ENCODE results near the gene ARHGAP33.

Gene ARHGAP33

GRCh38 chr19:35740423-35741202, 34.8 kb upstream of the ARHGAP33 start:
- peak; percentile 86 for DNase-seq

- DNase-seq = no peak
These were observed 34.2 kb upstream of the ARHGAP33 start for GRCh38 chr19:35741203-35741515.

- DNase-seq = no peak
These were observed 33.1 kb upstream of the ARHGAP33 start, which contains the start of gene IGFLR1 for GRCh38 chr19:35742121-35742724. IGFLR1 (minus strand) TSS chr19:35742452; CDS start chr19:35741180, 1,272 bp downstream.

DNA sequence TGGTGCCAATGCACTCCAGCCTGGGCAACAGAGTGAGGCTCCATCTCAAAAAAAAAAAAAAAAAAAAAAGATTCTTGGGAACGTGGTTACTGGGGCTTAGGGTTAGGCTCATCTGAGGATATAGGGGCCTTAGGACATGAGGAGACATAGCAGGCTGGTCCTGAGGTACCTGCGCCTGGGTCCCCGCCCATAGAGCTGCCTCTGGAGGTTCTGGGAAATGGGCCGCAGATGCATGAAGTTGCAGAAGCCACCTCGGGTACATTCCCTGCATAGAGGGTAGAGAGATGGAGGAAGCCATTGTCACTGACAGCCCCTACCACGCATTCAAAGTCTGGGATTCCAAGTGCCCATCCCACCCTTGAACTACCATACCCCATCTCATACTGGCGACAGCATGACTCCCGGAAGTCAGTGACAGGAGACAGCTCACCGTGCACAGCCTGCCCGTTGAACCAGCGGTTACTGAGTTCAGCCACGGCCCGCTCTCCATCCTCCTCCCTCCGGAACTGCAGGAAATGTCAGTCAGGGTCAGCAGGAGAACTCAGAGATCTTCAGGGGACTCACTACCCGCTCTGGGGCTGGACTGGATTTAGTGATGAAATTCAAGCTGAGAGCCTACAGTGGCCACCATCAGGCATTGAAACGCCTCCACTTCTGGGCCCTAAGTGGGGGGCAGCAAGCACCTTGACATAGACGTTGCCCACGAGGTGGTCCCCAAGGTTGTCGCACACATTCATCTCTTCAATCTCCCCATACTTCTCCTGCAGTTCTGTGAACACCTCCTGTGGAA, 31.5 kb upstream of the ARHGAP33 start:
- no peak for DNase-seq

GRCh38 chr19:35744430-35745327, 30.7 kb upstream of the ARHGAP33 start:
- DNase-seq = peak; percentile 89

- peak; percentile 98 for DNase-seq
These were observed 29.9 kb upstream of the ARHGAP33 start, which contains the start of the genes PSENEN and U2AF1L4 for GRCh38 chr19:35745328-35746086. PSENEN (plus strand) TSS chr19:35745651; CDS start chr19:35745931, 280 bp downstream. U2AF1L4 (minus strand) TSS chr19:35745418; CDS start chr19:35745391, 27 bp downstream.

GRCh38 chr19:35746087-35746462, 29.3 kb upstream of the ARHGAP33 start:
- DNase-seq = no peak

DNA sequence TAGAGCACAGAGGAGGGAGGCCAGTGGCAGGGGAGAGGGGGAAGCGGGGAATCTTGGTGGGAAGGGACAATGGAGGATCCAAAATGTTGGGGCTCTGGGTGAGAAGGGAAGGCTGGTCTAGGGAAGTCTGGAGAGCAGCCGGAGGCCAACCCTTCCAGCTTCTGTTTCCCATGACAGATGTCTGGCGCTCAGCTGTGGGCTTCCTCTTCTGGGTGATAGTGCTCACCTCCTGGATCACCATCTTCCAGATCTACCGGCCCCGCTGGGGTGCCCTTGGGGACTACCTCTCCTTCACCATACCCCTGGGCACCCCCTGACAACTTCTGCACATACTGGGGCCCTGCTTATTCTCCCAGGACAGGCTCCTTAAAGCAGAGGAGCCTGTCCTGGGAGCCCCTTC, 28.8 kb upstream of the ARHGAP33 start:
- DNase-seq = no peak

DNA sequence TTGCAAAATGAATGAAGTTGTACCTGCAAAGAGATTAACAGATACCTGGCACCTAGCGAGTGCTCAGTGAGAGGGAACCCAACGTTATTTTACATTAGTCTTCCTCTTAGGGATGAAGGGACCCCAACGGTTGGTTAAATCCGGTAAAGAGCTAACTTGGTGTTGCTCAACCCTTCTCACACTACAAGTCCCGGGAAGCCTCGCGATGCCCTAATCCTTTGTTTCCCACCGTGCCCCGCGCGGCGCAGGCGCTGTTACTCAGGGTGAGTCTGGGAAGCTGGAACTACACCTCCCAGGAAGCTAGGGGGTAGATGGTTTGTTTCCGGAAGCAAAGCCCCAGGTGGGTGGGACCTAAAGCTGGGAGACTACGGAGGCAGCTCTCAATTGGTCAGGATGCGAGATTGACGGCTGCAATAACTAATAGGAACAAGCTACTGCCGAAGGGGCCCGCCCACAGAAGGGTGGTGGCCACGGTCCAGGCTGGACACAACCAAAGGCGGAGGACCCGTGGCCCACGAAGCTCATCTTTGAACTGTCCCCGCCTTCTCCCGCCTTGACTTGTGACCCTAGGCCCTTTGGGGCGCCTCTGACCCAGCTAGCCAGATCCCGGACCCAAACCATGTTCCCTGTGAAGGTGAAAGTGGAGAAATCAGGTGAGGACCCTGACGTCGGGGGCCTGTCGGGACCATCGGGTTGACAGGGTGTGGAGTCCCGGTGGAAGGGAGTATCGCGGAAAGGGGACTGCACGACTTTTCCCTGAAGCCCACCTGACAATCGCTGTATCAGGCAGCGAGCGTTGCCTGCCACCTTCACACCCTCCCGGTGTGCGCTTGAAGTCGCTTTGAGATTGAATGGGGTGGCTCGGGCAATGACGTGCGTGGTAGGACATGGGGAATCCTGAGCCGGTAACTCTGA, 27.0 kb upstream of the ARHGAP33 start, which contains the start of gene LIN37:
LIN37 (plus strand) TSS at position 471 of the 915 bp plus-strand sequence; CDS start at position 620, 149 bp downstream.
- peak; percentile 97 for DNase-seq

DNA sequence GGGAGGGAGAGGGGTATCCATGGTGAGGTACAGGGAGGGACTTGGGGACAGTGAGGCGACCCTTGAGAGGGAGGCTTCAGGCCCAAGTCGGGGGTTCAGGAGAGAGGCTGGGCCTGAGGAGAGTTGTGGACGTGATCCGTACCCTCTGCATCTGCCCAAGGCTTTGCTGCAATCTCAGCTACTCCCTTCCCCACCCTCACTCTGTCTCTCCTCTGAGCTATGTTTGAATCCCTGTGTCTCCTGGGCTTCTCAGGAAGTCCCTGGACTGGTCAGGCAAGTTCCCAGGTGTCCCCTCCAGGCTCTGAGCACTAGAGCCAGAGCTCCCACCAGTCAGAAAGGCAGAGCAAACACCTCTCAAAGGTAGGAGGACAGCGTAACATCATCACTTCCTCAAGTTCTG, 25.2 kb upstream of the ARHGAP33 start:
- no peak for DNase-seq

DNA sequence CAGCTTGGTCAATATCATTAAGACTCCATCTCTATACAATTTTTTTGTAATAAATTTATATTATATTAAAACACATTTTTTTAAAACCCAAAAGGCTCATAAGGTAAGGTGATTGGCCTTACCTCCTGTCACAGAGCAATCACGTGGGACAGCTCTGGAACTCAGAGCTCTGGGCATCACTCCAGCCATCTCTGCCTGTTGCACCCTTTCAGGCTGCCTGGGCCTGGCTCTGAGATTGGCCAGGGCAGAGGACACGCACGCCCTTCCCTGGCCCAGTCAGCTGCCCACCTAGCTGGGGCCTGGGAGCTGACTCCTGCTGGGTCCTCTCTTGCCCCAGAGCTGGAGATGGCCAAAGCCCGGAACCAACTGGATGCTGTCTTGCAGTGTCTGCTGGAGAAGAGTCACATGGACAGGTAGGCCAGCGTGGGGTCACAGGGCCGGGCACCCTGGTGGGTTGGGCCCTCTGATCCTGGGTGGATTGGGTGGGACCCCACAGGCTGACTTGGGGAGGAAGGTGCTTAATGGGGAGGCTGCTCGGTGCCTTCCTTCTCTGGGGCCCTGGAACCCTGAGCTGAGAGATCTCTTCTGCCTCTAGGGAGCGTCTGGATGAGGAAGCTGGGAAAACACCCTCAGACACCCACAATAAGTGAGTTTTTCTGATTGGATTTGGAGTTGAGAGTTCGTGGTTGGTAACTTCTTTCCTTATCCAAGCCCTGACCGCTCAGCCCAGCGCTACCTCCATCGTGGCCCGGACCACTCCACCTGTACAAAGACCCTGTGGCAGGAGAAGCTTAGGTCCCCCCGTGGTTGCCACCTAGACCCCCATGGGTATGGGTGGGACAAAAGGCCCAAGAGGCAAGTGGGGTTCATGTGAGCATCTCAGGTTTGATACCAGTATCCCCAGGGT, 23.3 kb upstream of the ARHGAP33 start:
- DNase-seq = no peak

DNA sequence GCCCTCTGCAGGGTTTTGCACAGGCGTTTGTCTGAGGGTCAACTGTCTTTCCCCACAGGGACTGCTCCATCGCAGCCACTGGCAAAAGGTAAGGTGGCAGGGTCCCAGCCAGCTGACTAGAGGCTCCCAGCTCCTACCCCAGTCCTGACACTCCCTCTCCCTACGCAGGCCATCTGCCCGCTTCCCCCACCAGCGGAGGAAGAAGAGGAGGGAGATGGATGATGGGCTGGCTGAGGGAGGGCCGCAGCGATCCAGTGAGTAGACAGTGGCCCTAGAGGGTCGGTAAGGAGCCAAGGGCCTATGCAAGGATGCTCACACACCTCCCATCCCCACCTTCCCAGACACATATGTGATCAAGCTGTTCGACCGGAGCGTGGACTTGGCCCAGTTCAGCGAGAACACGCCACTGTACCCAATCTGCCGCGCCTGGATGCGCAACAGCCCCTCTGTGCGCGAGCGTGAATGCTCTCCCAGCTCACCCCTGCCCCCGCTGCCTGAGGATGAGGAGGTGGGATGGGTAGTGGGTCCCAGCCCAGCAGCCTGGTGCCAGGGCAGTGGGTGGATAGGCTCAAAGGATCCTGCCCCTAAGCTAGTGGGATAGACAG, 22.5 kb upstream of the ARHGAP33 start:
- no peak for DNase-seq

DNA sequence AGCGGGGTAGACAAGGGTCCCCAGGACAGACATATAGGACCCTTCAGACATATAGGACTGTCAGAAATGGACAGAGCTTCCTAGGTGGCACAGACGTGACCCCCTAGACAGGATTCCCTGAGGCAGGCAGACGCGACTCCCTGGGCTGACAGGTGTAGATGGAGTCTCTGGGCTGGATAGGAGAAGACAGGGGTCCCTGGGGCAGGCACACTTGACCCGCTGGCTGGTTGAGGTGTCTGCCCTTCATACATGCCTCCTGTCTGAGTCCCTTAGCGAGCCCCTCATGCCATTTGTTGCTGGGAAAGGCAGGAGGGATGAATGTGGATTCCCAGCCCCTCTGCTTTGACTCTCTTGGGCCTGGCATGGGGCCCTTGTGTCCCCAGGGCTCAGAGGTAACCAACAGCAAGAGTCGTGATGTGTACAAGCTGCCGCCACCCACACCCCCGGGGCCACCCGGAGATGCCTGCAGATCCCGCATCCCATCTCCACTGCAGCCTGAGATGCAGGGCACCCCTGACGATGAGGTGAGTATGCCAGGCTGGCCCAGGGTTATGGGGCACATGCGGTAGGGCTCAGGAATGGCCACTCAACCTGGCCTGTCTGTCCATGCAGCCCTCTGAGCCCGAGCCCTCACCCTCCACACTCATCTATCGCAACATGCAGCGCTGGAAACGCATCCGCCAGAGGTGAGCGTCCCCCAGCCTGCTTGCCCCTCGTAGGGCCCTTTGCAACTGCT, 21.6 kb upstream of the ARHGAP33 start:
- no peak for DNase-seq

DNA sequence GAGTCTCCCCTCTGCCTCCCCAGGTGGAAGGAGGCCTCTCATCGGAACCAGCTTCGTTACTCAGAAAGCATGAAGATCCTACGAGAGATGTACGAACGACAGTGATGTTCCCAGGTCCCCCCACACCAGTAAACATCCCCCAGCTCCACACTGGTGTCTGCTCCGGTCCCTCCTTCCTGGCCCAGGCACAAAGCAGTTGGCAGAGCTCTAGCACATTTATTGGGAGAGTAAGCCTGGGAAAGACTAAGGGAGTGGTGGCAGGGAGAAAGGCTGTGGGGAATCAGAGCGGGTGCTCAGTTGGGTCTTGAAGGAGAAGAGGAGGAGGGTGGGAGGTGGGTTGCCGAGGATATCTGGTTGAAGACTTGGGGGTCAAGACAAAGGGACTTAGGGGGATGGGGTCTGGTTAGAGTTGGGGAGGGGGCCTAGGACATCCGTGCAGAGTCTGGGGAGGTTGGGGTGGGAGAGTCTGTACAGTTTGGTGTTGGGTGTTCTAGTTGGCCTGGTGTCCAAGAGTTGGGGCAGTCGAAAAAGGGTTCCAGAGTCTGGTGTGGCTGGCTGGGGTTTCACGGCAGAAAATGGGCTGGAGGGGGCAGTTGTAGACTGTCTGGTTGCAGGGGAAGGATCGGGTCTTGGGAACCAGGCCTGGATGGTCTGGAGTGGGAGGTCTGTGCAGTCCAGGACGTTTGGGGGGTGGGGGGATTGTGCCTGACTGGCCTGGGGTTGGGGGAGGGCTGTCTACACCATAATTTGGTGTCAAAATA, 20.8 kb upstream of the ARHGAP33 start:
- no peak for DNase-seq

GRCh38 chr19:35755131-35755549, 20.2 kb upstream of the ARHGAP33 start:
- DNase-seq = no peak

- no peak for DNase-seq
These were observed 19.6 kb upstream of the ARHGAP33 start for GRCh38 chr19:35755550-35756376.
